Ramos (cell line): ENCODE measurements around the gene TYW1.
"Not testable (repeated sequence)": the region's sequence is repeated elsewhere in the genome, so short reads cannot be mapped to it uniquely, and the experiment has no call there.

Experiments used
- in situ Hi-C: fragments of 300-500 bp; cut with MboI; formaldehyde crosslinking; loops from one replicate; pipeline ENCODE4 v1.14.3; 2022; ENCODE audit warnings: low sequenced_read_pairs; ENCODE audit not compliant: unreplicated experiment

Gene TYW1

DNA sequence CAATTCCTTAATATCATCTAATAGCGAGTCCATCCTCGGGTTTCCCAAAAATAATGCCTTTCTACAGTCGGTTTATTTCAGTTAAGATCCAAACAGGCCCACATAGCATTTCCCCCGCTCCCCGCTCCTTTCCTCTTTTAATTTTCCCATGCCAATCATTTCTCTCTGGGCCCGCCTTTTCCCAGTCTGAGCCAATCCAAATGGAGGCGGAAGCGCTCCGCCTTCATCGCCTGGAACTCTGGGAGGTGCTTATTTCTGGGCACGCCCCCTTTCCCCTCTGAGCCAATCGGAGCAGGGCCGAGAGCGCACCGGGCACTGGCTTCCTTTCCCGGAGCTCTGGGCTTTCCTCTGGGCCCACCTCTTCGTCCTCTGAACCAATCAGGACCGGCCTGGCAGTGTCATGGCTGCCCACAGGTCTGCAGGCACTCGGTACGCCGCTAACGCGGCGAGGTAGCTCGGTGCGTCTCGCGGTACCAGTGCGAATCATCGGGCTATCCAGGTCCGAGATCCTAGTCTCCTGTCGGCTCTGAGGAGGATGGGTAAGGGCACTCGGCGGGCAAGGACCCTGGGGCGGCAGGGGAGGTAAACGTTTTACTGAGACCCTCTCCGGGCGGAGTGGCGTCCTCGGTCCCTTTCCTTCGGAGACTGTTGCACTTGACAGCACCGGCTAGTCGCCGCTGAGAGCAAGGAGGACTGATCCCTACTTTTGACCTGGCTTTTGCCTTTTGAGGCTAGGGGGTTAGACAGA lies at the start of gene TYW1:
Gene TYW1 (plus strand): TSS at position 390 of the 748 bp plus-strand sequence. CDS start 146 bp downstream, at position 536.
- in situ Hi-C loops: not testable (repeated sequence)

DNA sequence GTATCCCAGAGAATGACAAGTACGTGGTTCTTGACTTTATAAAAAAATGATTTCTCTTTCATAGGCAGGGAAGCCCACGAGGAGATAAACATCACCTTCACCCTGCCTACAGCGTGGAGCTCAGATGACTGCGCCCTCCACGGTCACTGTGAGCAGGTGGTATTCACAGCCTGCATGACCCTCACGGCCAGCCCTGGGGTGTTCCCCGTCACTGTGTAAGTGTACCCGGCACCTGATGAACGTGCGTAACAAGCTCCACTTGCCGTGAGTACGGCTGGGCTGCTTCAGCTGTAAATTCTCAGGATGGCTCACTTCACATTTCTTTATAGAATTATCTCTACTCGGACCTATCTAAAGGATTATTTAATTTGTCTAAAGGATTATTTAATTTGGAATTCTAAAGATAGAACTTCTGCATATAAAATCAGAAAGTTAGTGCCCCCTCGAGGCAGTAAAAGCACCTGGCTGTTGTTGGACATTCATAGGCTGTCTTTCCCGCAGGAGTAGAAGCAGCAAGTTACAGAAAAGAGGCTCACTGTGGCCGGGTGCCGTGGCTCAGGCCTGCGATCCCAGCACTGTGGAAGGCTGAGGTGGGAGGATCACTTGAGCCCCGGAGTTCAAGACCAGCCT lies 48.0 kb upstream of the TYW1 start:
- in situ Hi-C loops: no loop called here

DNA sequence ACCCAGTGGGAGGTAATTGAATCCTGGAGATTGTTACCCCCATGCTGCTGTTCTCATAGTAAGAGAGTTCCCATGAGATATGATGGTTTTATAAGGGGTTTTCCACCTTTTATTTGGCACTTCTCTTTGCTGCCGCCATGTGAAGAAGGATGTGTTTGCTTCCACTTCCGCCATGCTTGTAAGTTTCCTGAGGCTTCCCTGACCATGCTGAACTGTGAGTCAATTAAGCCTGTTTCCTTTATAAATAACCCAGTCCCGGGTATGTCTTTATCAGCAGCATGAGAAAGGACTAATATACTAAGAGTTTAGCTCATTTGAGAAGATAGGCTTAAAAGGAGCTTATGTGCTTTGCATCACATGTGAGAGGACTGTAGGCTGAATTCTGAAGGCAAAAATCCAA lies 46.3 kb upstream of the TYW1 start:
- in situ Hi-C loops: no loop called here

- in situ Hi-C loops: no loop called here
Measured at GRCh38 chr7:66950763-66951162, 45.9 kb upstream of the TYW1 start.

DNA sequence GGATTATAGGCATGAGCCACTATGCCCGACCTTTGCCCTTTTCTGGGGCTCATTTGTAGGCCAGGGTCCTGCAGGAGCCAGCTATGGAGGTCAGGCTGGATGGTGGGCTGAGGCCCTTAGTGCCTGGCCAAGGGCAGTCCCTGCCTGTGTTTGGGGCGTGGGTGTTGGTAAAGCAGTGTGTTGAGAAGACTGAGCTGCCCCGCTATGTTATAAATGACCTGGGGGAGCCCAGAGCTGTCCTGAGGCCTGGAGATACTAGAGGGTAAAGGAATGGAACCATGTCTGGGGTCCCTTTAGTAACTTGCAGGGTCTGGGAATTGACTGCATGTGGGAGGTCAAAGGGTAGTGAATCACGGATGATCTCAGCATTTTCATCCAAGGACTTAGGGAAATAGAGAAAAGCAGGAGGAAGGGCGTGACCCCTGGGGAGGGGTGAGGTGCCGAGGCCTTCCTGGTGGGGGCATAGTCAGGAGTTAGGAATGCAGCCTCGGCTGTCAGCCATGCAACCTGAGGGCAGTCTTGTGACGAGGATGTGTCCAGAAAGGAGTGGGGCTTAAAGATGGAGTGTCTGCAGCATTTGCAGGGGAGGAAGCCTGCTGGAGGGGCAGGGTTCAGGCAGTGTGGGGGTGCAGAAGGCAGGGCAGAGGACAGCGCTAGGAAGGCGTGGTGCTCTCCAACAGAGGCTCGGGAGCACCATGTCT lies 44.1 kb upstream of the TYW1 start:
- in situ Hi-C loops: no loop called here

DNA sequence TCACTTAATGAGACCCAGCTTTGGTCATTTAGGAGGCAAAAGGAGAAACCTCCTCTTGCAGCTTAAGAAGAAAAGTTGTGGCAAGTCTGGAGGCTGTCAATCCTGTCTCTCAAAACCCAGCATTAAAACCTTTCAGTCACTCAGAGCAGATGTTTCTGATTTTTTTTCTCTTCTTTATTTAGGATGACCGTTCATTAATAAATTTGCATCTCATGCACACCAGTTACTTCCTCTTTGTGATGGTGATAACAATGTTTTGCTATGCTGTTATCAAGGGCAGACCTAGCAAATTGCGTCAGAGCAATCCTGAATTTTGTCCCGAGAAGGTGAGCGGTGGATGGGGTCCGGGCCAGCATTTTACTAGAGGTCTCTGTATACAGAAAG lies 43.6 kb upstream of the TYW1 start:
- in situ Hi-C loops: no loop called here

- in situ Hi-C loops: no loop called here
Measured at GRCh38 chr7:66957595-66958290, 38.9 kb upstream of the TYW1 start.

DNA sequence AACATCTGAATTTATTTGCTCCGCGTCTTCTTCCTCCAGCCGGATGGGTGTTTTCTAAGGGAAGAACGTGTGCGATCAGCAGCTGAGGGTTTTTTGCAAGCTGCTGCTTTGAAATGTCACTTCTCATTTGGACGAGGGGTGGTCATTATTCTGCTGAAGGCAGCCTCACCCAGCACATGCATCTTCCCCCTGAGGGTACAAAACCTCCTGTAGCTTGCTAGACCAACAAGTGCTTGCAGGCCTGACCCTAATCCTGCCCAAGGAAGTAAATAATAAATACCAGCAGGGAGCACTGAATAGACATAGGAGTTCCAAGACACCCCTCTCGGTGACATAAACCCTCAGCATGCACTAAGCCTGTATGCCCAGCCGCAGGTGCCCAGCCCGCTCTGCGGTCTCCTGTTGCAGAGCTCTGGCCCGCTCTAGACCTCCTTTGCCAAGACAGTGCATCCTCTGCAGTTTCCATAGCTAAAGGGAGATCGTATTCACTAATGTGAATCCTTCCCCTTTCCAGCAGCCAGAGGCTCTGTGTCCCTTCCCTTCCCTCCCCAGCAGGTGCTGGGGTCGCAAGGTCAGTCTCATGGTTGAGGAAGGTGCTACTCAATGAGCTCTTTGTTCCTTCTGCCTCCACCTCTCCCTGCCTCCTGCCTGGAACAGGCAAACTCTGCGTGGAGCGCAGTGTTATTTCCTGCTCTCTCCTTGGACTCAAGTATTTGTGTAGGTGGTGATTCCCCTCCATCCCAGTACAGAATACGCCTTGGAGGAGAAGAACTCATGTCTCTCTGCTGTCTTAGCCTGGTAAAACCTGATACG lies 37.9 kb upstream of the TYW1 start:
- in situ Hi-C loops: no loop called here

DNA sequence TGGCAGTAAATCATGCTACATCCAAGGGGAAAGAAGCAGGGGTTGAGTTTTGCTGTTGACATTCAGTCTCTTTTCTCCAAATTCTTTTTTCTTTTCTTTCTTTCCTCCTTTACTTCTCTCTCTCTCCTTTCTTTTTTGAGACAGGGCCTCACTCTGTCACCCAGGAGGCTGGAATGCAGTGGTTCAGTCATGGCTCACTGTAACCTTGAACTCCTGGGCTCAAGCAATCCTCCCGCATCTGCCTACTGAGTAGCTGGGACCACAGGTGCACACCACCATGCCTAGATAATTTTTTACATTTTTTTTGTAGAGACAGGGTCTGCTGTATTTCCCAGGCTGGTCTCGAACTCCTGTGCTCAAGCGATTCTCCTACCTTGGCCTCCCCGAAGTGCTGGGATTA lies 36.4 kb upstream of the TYW1 start:
- in situ Hi-C loops: no loop called here

- in situ Hi-C loops: no loop called here
Measured at GRCh38 chr7:66961096-66961495, 35.5 kb upstream of the TYW1 start.

GRCh38 chr7:66964411-66964810 lies 32.2 kb upstream of the TYW1 start:
- in situ Hi-C loops: no loop called here

GRCh38 chr7:66967029-66967428 lies 29.6 kb upstream of the TYW1 start:
- in situ Hi-C loops: no loop called here

GRCh38 chr7:66969001-66969400 lies 27.6 kb upstream of the TYW1 start:
- in situ Hi-C loops: not testable (repeated sequence)

- in situ Hi-C loops: no loop called here
Measured at GRCh38 chr7:66970310-66970709, 26.3 kb upstream of the TYW1 start.

DNA sequence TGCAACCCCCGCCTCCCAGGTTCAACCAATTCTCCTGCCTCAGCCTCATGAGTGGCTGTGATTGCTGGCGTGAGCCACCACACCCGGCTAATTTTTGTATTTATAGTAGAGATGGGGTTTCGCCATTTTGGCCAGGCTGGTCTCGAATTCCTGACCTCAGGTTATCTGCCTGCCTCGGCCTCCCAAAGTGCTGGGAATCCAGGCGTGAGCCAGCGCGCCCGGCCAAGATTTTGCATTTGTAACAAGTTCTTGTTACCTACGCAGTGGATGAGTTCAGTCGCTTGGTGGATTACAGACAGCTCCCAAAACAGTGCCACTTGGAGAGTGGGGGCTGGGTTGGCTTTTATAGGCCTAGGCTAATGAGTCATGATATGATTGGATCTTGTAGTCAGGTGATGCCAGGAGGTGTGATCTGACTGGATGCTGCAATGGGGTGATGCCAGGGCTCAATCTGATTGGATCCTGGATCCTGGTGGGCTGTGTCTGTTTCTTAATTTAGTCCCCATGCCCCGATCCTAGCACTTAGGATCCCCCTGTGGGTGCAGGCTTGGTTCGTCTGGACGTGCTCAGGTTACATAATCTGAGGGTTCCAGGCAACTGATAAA lies 21.5 kb upstream of the TYW1 start:
- in situ Hi-C loops: no loop called here

GRCh38 chr7:66978312-66978711 lies 18.3 kb upstream of the TYW1 start:
- in situ Hi-C loops: not testable (repeated sequence)

GRCh38 chr7:66979013-66979412 lies 17.6 kb upstream of the TYW1 start:
- in situ Hi-C loops: not testable (repeated sequence)

GRCh38 chr7:66980336-66980735 lies 16.3 kb upstream of the TYW1 start:
- in situ Hi-C loops: not testable (repeated sequence)

DNA sequence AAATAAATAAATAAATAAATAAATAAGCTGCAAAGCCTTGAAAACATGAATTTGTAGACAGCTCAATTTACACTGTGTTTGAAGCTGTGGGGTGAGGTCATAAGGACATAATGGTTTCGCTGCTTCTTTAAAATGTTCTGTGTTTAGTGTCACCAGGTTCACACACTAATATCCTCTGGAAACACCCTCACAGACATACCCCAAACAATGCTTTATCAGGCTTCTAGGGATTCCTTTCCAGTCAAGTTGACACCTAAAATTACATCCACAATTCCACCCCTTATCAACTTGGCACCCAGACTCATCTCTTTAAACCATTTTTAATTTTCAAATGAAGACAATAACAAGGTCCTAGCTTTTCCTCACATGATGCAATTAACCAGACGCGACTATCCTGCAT lies 7.1 kb upstream of the TYW1 start:
- in situ Hi-C loops: not testable (repeated sequence)

DNA sequence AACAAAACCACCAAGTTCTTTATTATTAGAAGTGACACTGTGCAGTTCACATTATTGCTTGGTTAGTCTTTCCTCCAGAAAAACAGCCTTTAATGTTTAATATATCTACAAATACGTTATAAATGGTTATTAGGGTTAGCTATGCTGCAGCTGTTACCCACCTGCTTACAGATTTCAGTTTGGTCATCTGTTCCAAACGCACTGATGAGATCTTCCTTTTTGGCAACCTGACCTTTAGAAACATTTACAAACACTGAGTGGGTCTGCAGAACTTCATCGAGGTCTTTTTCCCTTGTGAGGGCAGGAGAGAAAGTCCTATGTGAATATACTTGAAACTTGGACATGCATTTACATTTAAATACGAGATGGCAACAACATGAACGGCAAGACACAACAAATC lies 2.6 kb upstream of the TYW1 start:
- in situ Hi-C loops: not testable (repeated sequence)
